ENCODE data around the gene TRIM44. TPM values are rescaled to one million over a fixed set of nuclear protein-coding genes. Genes with fewer than 3 reads are reported as not detected.
A peak's percentile ranks its signal among the peaks of the same experiment; 100 is the strongest.

The TRIM44 gene
- total and polyA plus RNA-seq, 2 donors = 7.4 to 18.7 TPM

DNA sequence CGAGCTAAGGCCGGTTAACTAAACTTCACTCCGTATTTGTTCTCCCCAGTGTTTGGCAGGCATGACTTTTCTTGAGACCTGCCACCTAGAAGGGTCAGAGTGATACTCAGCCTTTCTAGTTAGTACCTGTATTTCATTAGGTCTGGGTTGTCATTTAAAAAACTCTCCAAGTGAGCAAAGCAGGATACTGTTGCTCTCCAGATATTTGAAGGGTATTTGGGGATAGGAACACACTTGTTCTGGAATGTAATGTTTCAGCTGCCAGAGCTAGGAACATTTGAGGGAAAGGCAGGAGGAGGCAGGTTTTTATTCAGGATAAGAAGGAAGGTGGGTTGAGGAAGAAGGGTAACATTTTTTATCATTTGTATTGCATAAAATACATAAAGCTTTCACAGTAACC lies 140.1 kb downstream of the TRIM44 start:
- Histone ChIP-seq H3K27me3 (ENCODE audit: control insufficient read depth in 2 of 2, insufficient read depth in 1 of 2, low read length in 1 of 2) (no peaks in the 10 kb centered on the region), H3K9me3 (ENCODE audit: control insufficient read depth in 2 of 2, insufficient read depth in 1 of 2, low read length in 1 of 2) (no peaks in the 10 kb centered on the region), H3K4me1 (ENCODE audit: control insufficient read depth in 2 of 2, insufficient read depth in 2 of 2, low read length in 2 of 2) (no peaks in the 10 kb centered on the region), H3K36me3 (ENCODE audit: control insufficient read depth in 2 of 2, insufficient read depth in 2 of 2, low read length in 1 of 2) (peaks cover 0 to 5% of the 10 kb centered on the region in 2 donors), H3K4me3 (ENCODE audit: low read length in 2 of 2) (no peak overlapping the region), H3K27ac (ENCODE audit: low read depth in 1 of 2, low read length in 1 of 2) (peak overlapping the region in 1 of 2 donors; percentile 31)
- DNase-seq (ENCODE audit: low read depth in 6 of 9, low spot score in 9 of 9) = no peak
- WGBS = 97% methylated on average over 3 of the region's 3 CpGs

DNA sequence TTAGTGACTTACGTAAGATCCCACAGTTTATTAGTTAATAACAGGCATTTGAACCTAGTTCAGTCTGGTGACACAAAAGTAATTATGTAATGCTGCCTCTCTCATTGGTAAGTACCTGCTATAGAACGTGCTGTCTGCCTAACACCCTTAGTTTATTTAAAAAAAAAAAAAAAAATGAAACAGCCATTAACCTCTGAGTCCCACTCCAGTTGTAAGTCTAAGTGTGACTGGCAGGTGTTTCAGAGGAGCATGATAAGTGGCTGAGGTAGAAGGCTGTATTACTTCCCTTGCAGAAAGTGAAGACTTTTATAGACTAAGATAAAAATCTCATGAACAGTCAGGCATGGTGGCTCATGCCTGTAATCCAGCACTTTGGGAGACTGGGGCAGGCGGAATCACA lies 140.5 kb downstream of the TRIM44 start:
- Histone ChIP-seq H3K4me3 (ENCODE audit: low read length in 2 of 2) (no peak overlapping the region), H3K27ac (ENCODE audit: low read depth in 1 of 2, low read length in 1 of 2) (no peak overlapping the region), H3K9me3 (ENCODE audit: control insufficient read depth in 2 of 2, insufficient read depth in 1 of 2, low read length in 1 of 2) (no peaks in the 10 kb centered on the region), H3K4me1 (ENCODE audit: control insufficient read depth in 2 of 2, insufficient read depth in 2 of 2, low read length in 2 of 2) (no peaks in the 10 kb centered on the region), H3K27me3 (ENCODE audit: control insufficient read depth in 2 of 2, insufficient read depth in 1 of 2, low read length in 1 of 2) (no peaks in the 10 kb centered on the region), H3K36me3 (ENCODE audit: control insufficient read depth in 2 of 2, insufficient read depth in 2 of 2, low read length in 1 of 2) (peaks cover 0 to 5% of the 10 kb centered on the region in 2 donors)
- 76% methylated on average over 3 of the region's 3 CpGs for WGBS
- DNase-seq (ENCODE audit: low read depth in 6 of 9, low spot score in 9 of 9) = no peak

- H3K27me3 ChIP-seq (ENCODE audit: control insufficient read depth in 2 of 2, insufficient read depth in 1 of 2, low read length in 1 of 2) = no peaks in the 10 kb centered on the region
- H3K4me3 ChIP-seq (ENCODE audit: low read length in 2 of 2) = no peak overlapping the region
- H3K36me3 ChIP-seq (ENCODE audit: control insufficient read depth in 2 of 2, insufficient read depth in 2 of 2, low read length in 1 of 2) = peaks cover 0 to 5% of the 10 kb centered on the region in 2 donors
- no peaks in the 10 kb centered on the region for H3K9me3 ChIP-seq (ENCODE audit: control insufficient read depth in 2 of 2, insufficient read depth in 1 of 2, low read length in 1 of 2)
- no peak overlapping the region for H3K27ac ChIP-seq (ENCODE audit: low read depth in 1 of 2, low read length in 1 of 2)
- no peaks in the 10 kb centered on the region for H3K4me1 ChIP-seq (ENCODE audit: control insufficient read depth in 2 of 2, insufficient read depth in 2 of 2, low read length in 2 of 2)
- DNase-seq (ENCODE audit: low read depth in 6 of 9, low spot score in 9 of 9) = no peak
- WGBS = 97% methylated on average over 3 of the region's 3 CpGs
Measured at GRCh38 chr11:35804451-35805040, 142.0 kb downstream of the TRIM44 start.

- no peak overlapping the region for H3K4me3 ChIP-seq (ENCODE audit: low read length in 2 of 2)
- DNase-seq (ENCODE audit: low read depth in 6 of 9, low spot score in 9 of 9) = no peak
- 86% methylated on average over 4 of the region's 4 CpGs for WGBS
- no peaks in the 10 kb centered on the region for H3K4me1 ChIP-seq (ENCODE audit: control insufficient read depth in 2 of 2, insufficient read depth in 2 of 2, low read length in 2 of 2)
- H3K27ac ChIP-seq (ENCODE audit: low read depth in 1 of 2, low read length in 1 of 2) = no peak overlapping the region
- no peaks in the 10 kb centered on the region for H3K9me3 ChIP-seq (ENCODE audit: control insufficient read depth in 2 of 2, insufficient read depth in 1 of 2, low read length in 1 of 2)
- H3K27me3 ChIP-seq (ENCODE audit: control insufficient read depth in 2 of 2, insufficient read depth in 1 of 2, low read length in 1 of 2) = no peaks in the 10 kb centered on the region
- H3K36me3 ChIP-seq (ENCODE audit: control insufficient read depth in 2 of 2, insufficient read depth in 2 of 2, low read length in 1 of 2) = peaks cover 0 to 8% of the 10 kb centered on the region in 2 donors
Measured at GRCh38 chr11:35809561-35809960, 147.0 kb downstream of the TRIM44 start.

DNA sequence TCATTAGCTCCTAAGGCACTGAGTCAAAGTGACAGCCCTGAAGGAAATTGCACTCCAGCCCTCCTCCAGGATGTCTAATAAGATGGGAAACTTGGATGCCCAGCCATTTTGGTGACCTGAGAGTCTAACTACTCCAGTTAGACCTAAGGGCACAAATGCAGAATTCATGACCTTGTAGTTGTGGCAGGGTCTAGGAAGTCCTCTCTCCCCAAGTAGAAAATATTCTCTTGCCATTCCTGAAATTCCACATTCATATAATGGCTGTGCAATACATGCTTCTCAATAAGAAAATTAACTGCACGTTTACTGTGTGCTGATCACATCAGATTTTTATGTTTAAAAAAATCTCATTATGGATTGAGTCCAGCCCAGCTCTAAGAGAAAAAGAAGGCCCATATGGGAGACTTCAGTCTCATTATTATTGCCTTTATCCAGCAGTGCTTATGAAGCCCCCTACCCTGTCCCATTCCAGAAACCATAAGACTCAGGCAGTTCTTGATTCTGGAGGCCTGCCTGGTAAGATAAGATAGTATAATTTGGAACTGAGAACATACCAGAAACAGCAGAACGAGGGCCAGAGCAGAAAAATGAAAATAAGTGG lies 147.6 kb downstream of the TRIM44 start:
- Histone ChIP-seq H3K36me3 (ENCODE audit: control insufficient read depth in 2 of 2, insufficient read depth in 2 of 2, low read length in 1 of 2) (peaks cover 0 to 8% of the 10 kb centered on the region in 2 donors), H3K9me3 (ENCODE audit: control insufficient read depth in 2 of 2, insufficient read depth in 1 of 2, low read length in 1 of 2) (no peaks in the 10 kb centered on the region), H3K27me3 (ENCODE audit: control insufficient read depth in 2 of 2, insufficient read depth in 1 of 2, low read length in 1 of 2) (no peaks in the 10 kb centered on the region), H3K4me3 (ENCODE audit: low read length in 2 of 2) (no peak overlapping the region), H3K4me1 (ENCODE audit: control insufficient read depth in 2 of 2, insufficient read depth in 2 of 2, low read length in 2 of 2) (no peaks in the 10 kb centered on the region), H3K27ac (ENCODE audit: low read depth in 1 of 2, low read length in 1 of 2) (no peak overlapping the region)
- 74% methylated on average over 2 of the region's 2 CpGs for WGBS
- no peak for DNase-seq (ENCODE audit: low read depth in 6 of 9, low spot score in 9 of 9)

- Histone ChIP-seq H3K36me3 (ENCODE audit: control insufficient read depth in 2 of 2, insufficient read depth in 2 of 2, low read length in 1 of 2) (peaks cover 0 to 8% of the 10 kb centered on the region in 2 donors), H3K4me3 (ENCODE audit: low read length in 2 of 2) (no peak overlapping the region), H3K27ac (ENCODE audit: low read depth in 1 of 2, low read length in 1 of 2) (no peak overlapping the region), H3K27me3 (ENCODE audit: control insufficient read depth in 2 of 2, insufficient read depth in 1 of 2, low read length in 1 of 2) (no peaks in the 10 kb centered on the region), H3K4me1 (ENCODE audit: control insufficient read depth in 2 of 2, insufficient read depth in 2 of 2, low read length in 2 of 2) (no peaks in the 10 kb centered on the region), H3K9me3 (ENCODE audit: control insufficient read depth in 2 of 2, insufficient read depth in 1 of 2, low read length in 1 of 2) (no peaks in the 10 kb centered on the region)
- DNase-seq (ENCODE audit: low read depth in 6 of 9, low spot score in 9 of 9) = peak in 1 of 9 donors; percentile 9
- WGBS = 26% methylated on average over 2 of the region's 2 CpGs
Measured at GRCh38 chr11:35811783-35812182, 149.2 kb downstream of the TRIM44 start.

DNA sequence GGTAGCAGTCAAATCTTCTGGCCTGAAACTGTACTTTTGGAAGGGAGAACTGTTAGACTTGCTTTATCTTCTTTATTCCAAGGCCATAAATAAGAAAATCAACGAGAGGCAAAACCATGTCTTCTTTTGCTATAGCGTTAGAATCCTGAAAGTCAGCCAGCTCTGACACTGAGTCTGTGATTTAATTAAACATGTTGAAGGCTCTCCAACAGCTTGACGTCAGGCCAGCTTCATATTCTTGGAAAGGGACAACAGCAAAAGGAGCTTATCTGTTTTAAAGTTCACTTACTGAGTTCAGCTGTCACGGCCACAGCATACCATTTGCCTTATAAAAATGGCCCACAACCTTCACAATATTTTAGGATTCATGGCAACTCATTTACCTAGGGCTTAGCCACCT lies 150.3 kb downstream of the TRIM44 start:
- 94% methylated on average over 4 of the region's 4 CpGs for WGBS
- Histone ChIP-seq H3K4me3 (ENCODE audit: low read length in 2 of 2) (no peak overlapping the region), H3K27me3 (ENCODE audit: control insufficient read depth in 2 of 2, insufficient read depth in 1 of 2, low read length in 1 of 2) (no peaks in the 10 kb centered on the region), H3K4me1 (ENCODE audit: control insufficient read depth in 2 of 2, insufficient read depth in 2 of 2, low read length in 2 of 2) (no peaks in the 10 kb centered on the region), H3K36me3 (ENCODE audit: control insufficient read depth in 2 of 2, insufficient read depth in 2 of 2, low read length in 1 of 2) (peaks cover 0 to 3% of the 10 kb centered on the region in 2 donors), H3K27ac (ENCODE audit: low read depth in 1 of 2, low read length in 1 of 2) (no peak overlapping the region), H3K9me3 (ENCODE audit: control insufficient read depth in 2 of 2, insufficient read depth in 1 of 2, low read length in 1 of 2) (no peaks in the 10 kb centered on the region)
- no peak for DNase-seq (ENCODE audit: low read depth in 6 of 9, low spot score in 9 of 9)

DNA sequence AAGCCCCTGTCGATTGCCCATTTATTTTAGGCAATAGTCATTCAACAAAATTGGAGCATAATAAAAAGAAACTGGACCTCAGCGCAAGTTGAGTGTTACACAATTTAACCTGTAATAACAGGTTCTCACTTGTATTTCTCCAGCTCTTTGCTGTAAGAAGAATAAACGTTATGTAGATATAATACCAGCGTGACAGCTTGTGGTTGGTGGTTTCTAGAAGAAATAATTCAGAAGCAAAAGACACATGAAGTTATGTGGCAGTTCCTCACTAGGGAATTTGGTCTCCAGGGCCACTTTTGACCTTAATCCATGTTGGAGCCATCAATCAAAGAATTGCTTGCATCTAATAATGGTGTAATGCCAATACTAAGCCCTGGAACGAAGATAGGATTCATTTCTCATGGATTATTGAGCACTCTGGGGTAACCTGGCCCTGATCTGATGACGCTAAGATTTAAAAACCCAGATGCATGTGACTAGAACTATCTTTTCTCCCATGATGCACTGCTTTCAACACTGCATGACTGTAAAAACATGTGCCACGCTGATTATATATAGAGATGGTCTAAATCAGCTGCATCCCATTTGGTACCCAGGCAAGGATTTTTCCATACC lies 151.6 kb downstream of the TRIM44 start:
- no peaks in the 10 kb centered on the region for H3K9me3 ChIP-seq (ENCODE audit: control insufficient read depth in 2 of 2, insufficient read depth in 1 of 2, low read length in 1 of 2)
- H3K27me3 ChIP-seq (ENCODE audit: control insufficient read depth in 2 of 2, insufficient read depth in 1 of 2, low read length in 1 of 2) = no peaks in the 10 kb centered on the region
- 85% methylated on average over 7 of the region's 7 CpGs for WGBS
- H3K4me1 ChIP-seq (ENCODE audit: control insufficient read depth in 2 of 2, insufficient read depth in 2 of 2, low read length in 2 of 2) = no peaks in the 10 kb centered on the region
- no peak for DNase-seq (ENCODE audit: low read depth in 6 of 9, low spot score in 9 of 9)
- no peak overlapping the region for H3K27ac ChIP-seq (ENCODE audit: low read depth in 1 of 2, low read length in 1 of 2)
- peaks cover 0 to 3% of the 10 kb centered on the region in 2 donors for H3K36me3 ChIP-seq (ENCODE audit: control insufficient read depth in 2 of 2, insufficient read depth in 2 of 2, low read length in 1 of 2)
- H3K4me3 ChIP-seq (ENCODE audit: low read length in 2 of 2) = no peak overlapping the region

- no peak for DNase-seq (ENCODE audit: low read depth in 6 of 9, low spot score in 9 of 9)
- WGBS = 92% methylated on average over 3 of the region's 3 CpGs
Measured at GRCh38 chr11:35814720-35815305, 152.2 kb downstream of the TRIM44 start.

More at GRCh38 chr11:35814720-35815305, 152.2 kb downstream of the TRIM44 start:
- Histone ChIP-seq H3K27me3 (ENCODE audit: control insufficient read depth in 2 of 2, insufficient read depth in 1 of 2, low read length in 1 of 2) (no peaks in the 10 kb centered on the region), H3K9me3 (ENCODE audit: control insufficient read depth in 2 of 2, insufficient read depth in 1 of 2, low read length in 1 of 2) (no peaks in the 10 kb centered on the region), H3K4me1 (ENCODE audit: control insufficient read depth in 2 of 2, insufficient read depth in 2 of 2, low read length in 2 of 2) (no peaks in the 10 kb centered on the region), H3K4me3 (ENCODE audit: low read length in 2 of 2) (no peak overlapping the region), H3K27ac (ENCODE audit: low read depth in 1 of 2, low read length in 1 of 2) (no peak overlapping the region), H3K36me3 (ENCODE audit: control insufficient read depth in 2 of 2, insufficient read depth in 2 of 2, low read length in 1 of 2) (peaks cover 0 to 3% of the 10 kb centered on the region in 2 donors)
